CD8-positive, alpha-beta memory T cell (primary cell): Measurements from ENCODE around the gene PPFIA1. TPM values are rescaled to one million over a fixed set of nuclear protein-coding genes. Genes with fewer than 3 reads are reported as not detected.

Experiments
- CTCF ChIA-PET: fragments of 350-600 bp; sonication (Branson Sonifier 250); formaldehyde crosslinking; loops from one replicate; lab custom pipeline; 2021; ENCODE audit warnings: antibody characterized with exemption; lab: Charles Lee
- POLR2A ChIA-PET: fragments of 350-600 bp; sonication (Branson Sonifier 250); formaldehyde crosslinking; loops from one replicate; lab custom pipeline; 2021; ENCODE audit warnings: antibody characterized with exemption; lab: Charles Lee
- DNase-seq, 5 donors: peaks; one replicate each; pipeline versions ENCODE4 v3.0.0 to v3.0.0-alpha.2; 2020 to 2022; ENCODE audit warnings: mixed read lengths in 1 of 5
- H3K27ac ChIP-seq: one replicate; pipeline ENCODE4 v1.7.0; 2013; ENCODE audit warnings: low read depth, mild to moderate bottlenecking, low read length, moderate library complexity
- H3K27me3 ChIP-seq: 2 replicates; pipeline ENCODE4 v1.7.0; 2013; ENCODE audit warnings: low read length, mild to moderate bottlenecking; ENCODE audit not compliant: insufficient read depth, poor library complexity, severe bottlenecking
- H3K36me3 ChIP-seq: 2 replicates; pipeline ENCODE4 v1.7.0; 2013; ENCODE audit warnings: mild to moderate bottlenecking, low read length, moderate library complexity; ENCODE audit not compliant: insufficient read depth
- H3K4me1 ChIP-seq: 2 replicates; pipeline ENCODE4 v1.7.0; 2013; ENCODE audit warnings: mild to moderate bottlenecking, low read length, moderate library complexity; ENCODE audit not compliant: insufficient read depth
- H3K4me3 ChIP-seq: 2 replicates; pipeline ENCODE4 v1.7.0; 2013; ENCODE audit warnings: mild to moderate bottlenecking, low read length
- H3K9me3 ChIP-seq: 2 replicates; pipeline ENCODE4 v1.7.0; 2013; ENCODE audit warnings: mild to moderate bottlenecking, low read length
- H3K27ac Mint-ChIP-seq, 8 donors: one replicate each; pipeline ENCODE4 v1.8.0; 2020 to 2021; ENCODE audit warnings: mixed read lengths in 8 of 8, mild to moderate bottlenecking in 6 of 8, inconsistent platforms in 3 of 8, moderate library complexity in 3 of 8
- H3K27me3 Mint-ChIP-seq, 2 donors: one replicate each; pipeline ENCODE4 v1.8.0; 2020 to 2021; ENCODE audit warnings: mixed read lengths in 2 of 2, mild to moderate bottlenecking in 1 of 2, moderate library complexity in 1 of 2
- H3K36me3 Mint-ChIP-seq, 3 donors: one replicate each; pipeline ENCODE4 v1.8.0; 2020 to 2021; ENCODE audit warnings: mixed read lengths in 3 of 3, inconsistent platforms in 1 of 3, mild to moderate bottlenecking in 1 of 3
- H3K4me1 Mint-ChIP-seq, 3 donors: one replicate each; pipeline ENCODE4 v1.8.0; 2020 to 2021; ENCODE audit warnings: mixed read lengths in 3 of 3, inconsistent platforms in 1 of 3, mild to moderate bottlenecking in 1 of 3
- H3K4me3 Mint-ChIP-seq, 7 donors: one replicate each; pipeline ENCODE4 v1.8.0; 2020 to 2021; ENCODE audit warnings: mixed read lengths in 7 of 7, mild to moderate bottlenecking in 6 of 7, moderate library complexity in 4 of 7, inconsistent platforms in 2 of 7
- H3K9me3 Mint-ChIP-seq, 5 donors: one replicate each; pipeline ENCODE4 v1.8.0; 2020 to 2022; ENCODE audit warnings: mixed read lengths in 5 of 5, mild to moderate bottlenecking in 3 of 5, moderate library complexity in 2 of 5, inconsistent platforms in 1 of 5
- polyA plus RNA-seq: library from polyadenylated mRNA; unstranded; fragments of 300-500 nt; fragmentation: Illumina TruSeq; gene quantifications from one replicate; pipeline ENCODE4 v1.2.3, GENCODE V29; 2021
- total RNA-seq, 2 experiments: library from RNA; stranded (reverse); gene quantifications; one replicate each; pipeline ENCODE4 v1.2.3, GENCODE V29; 2021

Gene PPFIA1
- total and polyA plus RNA-seq, 3 experiments from 2014 or later = 18.8 to 44.4 (median 39.9) TPM

- POLR2A ChIA-PET = no interaction called here
- Histone ChIP-seq H3K27ac (no peak overlapping the region), H3K36me3 (no peaks in the 10 kb centered on the region), H3K27me3 (no peaks in the 10 kb centered on the region), H3K9me3 (no peaks in the 10 kb centered on the region), H3K4me1 (peaks cover 3% of the 10 kb centered on the region), H3K4me3 (no peak overlapping the region)
- peak overlapping the region in 1 of 7 donors; percentile 74 for H3K4me3 Mint-ChIP-seq
- H3K4me1 Mint-ChIP-seq = peaks cover 13 to 28% (median 13%) of the 10 kb centered on the region in 3 donors
- no peaks in the 10 kb centered on the region for H3K27me3 Mint-ChIP-seq
- CTCF ChIA-PET = no interaction called here
- peak overlapping the region in 1 of 8 donors; percentile 20 for H3K27ac Mint-ChIP-seq
- peaks cover 0 to 63% (median 8%) of the 10 kb centered on the region in 3 donors for H3K36me3 Mint-ChIP-seq
- no peak for DNase-seq
- H3K9me3 Mint-ChIP-seq = peaks cover 0 to 1% (median 0%) of the 10 kb centered on the region in 5 donors
Observed at GRCh38 chr11:70311616-70312015, 41.1 kb downstream of the PPFIA1 start.

GRCh38 chr11:70312401-70313357, 42.2 kb downstream of the PPFIA1 start:
- Mint-ChIP-seq H3K4me3 (no peak overlapping the region), H3K36me3 (peaks cover 0 to 59% (median 6%) of the 10 kb centered on the region in 3 donors), H3K27ac (peak overlapping the region in 3 of 8 donors; percentile 30 to 79 (median 32)), H3K27me3 (no peaks in the 10 kb centered on the region), H3K9me3 (peaks cover 0 to 1% (median 0%) of the 10 kb centered on the region in 5 donors), H3K4me1 (peaks cover 13 to 21% (median 13%) of the 10 kb centered on the region in 3 donors)
- CTCF ChIA-PET = no interaction called here
- Histone ChIP-seq H3K36me3 (no peaks in the 10 kb centered on the region), H3K9me3 (no peaks in the 10 kb centered on the region), H3K27me3 (no peaks in the 10 kb centered on the region), H3K27ac (peak overlapping the region; percentile 9), H3K4me3 (no peak overlapping the region), H3K4me1 (peaks cover 3% of the 10 kb centered on the region)
- DNase-seq = no peak
- POLR2A ChIA-PET = no interaction called here

DNA sequence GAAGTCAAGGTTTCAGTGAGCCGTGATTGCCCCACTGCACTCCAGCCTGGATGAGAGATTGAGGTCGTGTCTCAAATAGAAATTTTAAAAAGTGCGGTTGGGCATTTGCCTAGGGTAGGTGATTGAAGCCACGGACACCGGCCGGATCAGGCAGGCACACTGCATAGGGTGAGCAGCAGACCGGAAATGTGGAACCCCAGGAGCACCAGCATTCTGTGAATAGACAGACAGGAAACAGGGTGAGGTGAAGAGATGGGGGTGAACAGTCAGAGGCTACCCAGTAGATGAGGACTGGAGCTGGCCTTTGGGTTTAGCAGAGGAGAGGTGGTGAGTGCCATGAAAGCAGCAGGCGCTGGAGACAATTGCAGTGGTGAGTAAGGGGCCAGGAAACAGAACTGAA, 43.5 kb downstream of the PPFIA1 start:
- Mint-ChIP-seq H3K27ac (no peak overlapping the region), H3K27me3 (no peaks in the 10 kb centered on the region), H3K36me3 (peaks cover 0 to 53% (median 6%) of the 10 kb centered on the region in 3 donors), H3K9me3 (peaks cover 0 to 1% (median 0%) of the 10 kb centered on the region in 5 donors), H3K4me1 (peaks cover 13 to 21% (median 13%) of the 10 kb centered on the region in 3 donors), H3K4me3 (no peak overlapping the region)
- POLR2A ChIA-PET = no interaction called here
- Histone ChIP-seq H3K4me3 (no peak overlapping the region), H3K27me3 (no peaks in the 10 kb centered on the region), H3K9me3 (no peaks in the 10 kb centered on the region), H3K4me1 (peaks cover 3% of the 10 kb centered on the region), H3K36me3 (no peaks in the 10 kb centered on the region), H3K27ac (no peak overlapping the region)
- DNase-seq = no peak
- CTCF ChIA-PET = no interaction called here

DNA sequence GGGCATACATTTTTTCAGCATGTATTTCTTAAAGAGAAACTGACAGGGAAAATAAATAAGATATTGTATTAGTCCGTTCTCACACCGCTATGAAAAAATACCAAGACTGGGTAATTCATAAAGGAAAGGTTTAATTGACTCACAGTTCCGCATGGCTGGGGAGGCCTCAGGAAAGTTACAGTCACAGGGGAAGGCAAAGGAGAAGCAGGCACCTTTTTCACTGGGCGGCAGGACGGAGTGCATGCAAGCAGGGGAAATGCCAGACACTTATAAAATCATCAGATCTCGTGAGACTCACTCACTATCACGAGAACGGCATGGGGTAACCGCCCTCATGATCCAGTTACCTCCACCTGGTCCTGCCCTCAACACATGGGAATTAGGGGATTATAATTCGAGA, 44.2 kb downstream of the PPFIA1 start:
- CTCF ChIA-PET = no interaction called here

DNA sequence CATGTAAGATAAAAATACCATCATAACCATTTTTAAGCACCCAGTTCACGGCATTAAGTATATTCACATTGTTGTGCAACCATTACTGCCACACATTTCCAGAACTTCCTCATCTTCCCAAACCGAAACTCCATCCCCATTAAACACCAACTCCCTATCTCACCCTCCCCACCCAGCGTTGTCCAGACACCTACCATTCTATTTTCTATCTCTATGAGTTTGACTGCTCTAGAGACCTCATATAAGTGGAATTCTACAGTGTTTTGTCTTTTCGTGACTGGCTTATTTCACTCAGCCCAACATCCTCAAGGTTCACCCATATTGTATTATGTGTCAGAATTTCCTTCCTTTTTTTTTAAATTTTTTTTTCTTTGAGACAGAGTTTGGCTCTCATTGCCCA, 45.2 kb downstream of the PPFIA1 start:
- H3K27ac Mint-ChIP-seq = no peak overlapping the region
- peaks cover 0 to 39% (median 8%) of the 10 kb centered on the region in 3 donors for H3K36me3 Mint-ChIP-seq
- no peaks in the 10 kb centered on the region for H3K27me3 Mint-ChIP-seq
- Histone ChIP-seq H3K4me3 (no peak overlapping the region), H3K4me1 (peaks cover 3% of the 10 kb centered on the region), H3K36me3 (peaks cover 3% of the 10 kb centered on the region), H3K9me3 (no peaks in the 10 kb centered on the region), H3K27ac (no peak overlapping the region), H3K27me3 (no peaks in the 10 kb centered on the region)
- DNase-seq = no peak
- POLR2A ChIA-PET = no interaction called here
- no peak overlapping the region for H3K4me3 Mint-ChIP-seq
- H3K9me3 Mint-ChIP-seq = peaks cover 0 to 1% (median 0%) of the 10 kb centered on the region in 5 donors
- CTCF ChIA-PET = no interaction called here
- peaks cover 10 to 21% (median 12%) of the 10 kb centered on the region in 3 donors for H3K4me1 Mint-ChIP-seq

More for the DNA sequence above, 44.2 kb downstream of the PPFIA1 start:
- DNase-seq = no peak
- H3K27me3 ChIP-seq = no peaks in the 10 kb centered on the region
- Mint-ChIP-seq H3K4me1 (peaks cover 13 to 21% (median 13%) of the 10 kb centered on the region in 3 donors), H3K4me3 (no peak overlapping the region), H3K27me3 (no peaks in the 10 kb centered on the region), H3K27ac (peak overlapping the region in 2 of 8 donors; percentile 44 to 75), H3K36me3 (peaks cover 0 to 48% (median 6%) of the 10 kb centered on the region in 3 donors), H3K9me3 (peaks cover 0 to 1% (median 0%) of the 10 kb centered on the region in 5 donors)
- H3K4me3 ChIP-seq = no peak overlapping the region
- H3K9me3 ChIP-seq = no peaks in the 10 kb centered on the region
- peaks cover 3% of the 10 kb centered on the region for H3K4me1 ChIP-seq
- H3K36me3 ChIP-seq = no peaks in the 10 kb centered on the region
- no peak overlapping the region for H3K27ac ChIP-seq
- POLR2A ChIA-PET = no interaction called here

- peaks cover 0 to 32% (median 6%) of the 10 kb centered on the region in 3 donors for H3K36me3 Mint-ChIP-seq
- CTCF ChIA-PET = no interaction called here
- H3K27ac Mint-ChIP-seq = peak overlapping the region in 1 of 8 donors; percentile 42
- H3K9me3 Mint-ChIP-seq = peaks cover 0 to 1% (median 0%) of the 10 kb centered on the region in 5 donors
- no peaks in the 10 kb centered on the region for H3K9me3 ChIP-seq
- H3K36me3 ChIP-seq = peaks cover 10% of the 10 kb centered on the region
- no peak overlapping the region for H3K4me3 Mint-ChIP-seq
- no peaks in the 10 kb centered on the region for H3K27me3 Mint-ChIP-seq
- peaks cover 3% of the 10 kb centered on the region for H3K4me1 ChIP-seq
- no peak overlapping the region for H3K27ac ChIP-seq
- no peaks in the 10 kb centered on the region for H3K27me3 ChIP-seq
- POLR2A ChIA-PET = no interaction called here
- H3K4me1 Mint-ChIP-seq = peaks cover 5 to 19% (median 9%) of the 10 kb centered on the region in 3 donors
- DNase-seq = no peak
- no peak overlapping the region for H3K4me3 ChIP-seq
Observed at GRCh38 chr11:70317581-70318305, 47.3 kb downstream of the PPFIA1 start.

GRCh38 chr11:70319396-70320076, 49.0 kb downstream of the PPFIA1 start:
- no peak overlapping the region for H3K4me3 Mint-ChIP-seq

More at GRCh38 chr11:70319396-70320076, 49.0 kb downstream of the PPFIA1 start:
- Histone ChIP-seq H3K36me3 (peaks cover 16% of the 10 kb centered on the region), H3K27ac (no peak overlapping the region), H3K4me1 (no peaks in the 10 kb centered on the region), H3K27me3 (no peaks in the 10 kb centered on the region), H3K9me3 (no peaks in the 10 kb centered on the region), H3K4me3 (no peak overlapping the region)
- no peak overlapping the region for H3K27ac Mint-ChIP-seq
- no peak for DNase-seq
- no peaks in the 10 kb centered on the region for H3K27me3 Mint-ChIP-seq
- peaks cover 0 to 38% (median 9%) of the 10 kb centered on the region in 3 donors for H3K36me3 Mint-ChIP-seq
- ChIA-PET CTCF (no interaction called here), POLR2A (interaction anchor here (0.6 kb wide), 1 partner anchor 1358 kb away, joined by 4 read pairs; no protein-coding TSS in a partner anchor)
- H3K9me3 Mint-ChIP-seq = no peaks in the 10 kb centered on the region
- peaks cover 0 to 11% (median 2%) of the 10 kb centered on the region in 3 donors for H3K4me1 Mint-ChIP-seq
